NCI-H1436 (cell line): ENCODE results near the gene MARCHF10.
A peak's percentile ranks its signal among the peaks of the same experiment; 100 is the strongest.
"Not testable (repeated sequence)": the region's sequence is repeated elsewhere in the genome, so short reads cannot be mapped to it uniquely, and the experiment has no call there.

Source experiments
- DNase-seq: peaks from one replicate; lab custom pipeline; 2025; lab: John Stamatoyannopoulos, UW

The MARCHF10 gene

GRCh38 chr17:62807812-62808575 is at the start of gene MARCHF10:
Gene MARCHF10 (minus strand): TSS chr17:62808314. CDS start chr17:62801735, 6,579 bp downstream.
- peak; percentile 87 for DNase-seq

GRCh38 chr17:62857526-62857925 is 49.4 kb upstream of the MARCHF10 start:
- DNase-seq: no peak

- no peak for DNase-seq
These were observed 48.5 kb upstream of the MARCHF10 start for GRCh38 chr17:62856594-62856993.

- DNase-seq: no peak
These were observed 47.0 kb upstream of the MARCHF10 start for GRCh38 chr17:62855156-62855555.

- DNase-seq: no peak
These were observed 46.1 kb upstream of the MARCHF10 start for GRCh38 chr17:62854098-62854680.

- no peak for DNase-seq
These were observed 44.1 kb upstream of the MARCHF10 start for GRCh38 chr17:62852195-62852594.

- not testable (repeated sequence) for DNase-seq
These were observed 41.7 kb upstream of the MARCHF10 start for GRCh38 chr17:62849591-62850415.

- DNase-seq: no peak
These were observed 40.2 kb upstream of the MARCHF10 start for GRCh38 chr17:62848334-62848733.

- DNase-seq: no peak
These were observed 39.3 kb upstream of the MARCHF10 start for GRCh38 chr17:62847426-62847825.

- DNase-seq: no peak
These were observed 32.8 kb upstream of the MARCHF10 start for GRCh38 chr17:62840871-62841270.

- not testable (repeated sequence) for DNase-seq
These were observed 25.7 kb upstream of the MARCHF10 start for GRCh38 chr17:62833816-62834215.

- no peak for DNase-seq
These were observed 24.3 kb upstream of the MARCHF10 start for GRCh38 chr17:62832405-62832804.

GRCh38 chr17:62831066-62831465 is 23.0 kb upstream of the MARCHF10 start:
- DNase-seq: not testable (repeated sequence)

GRCh38 chr17:62827746-62828485 is 19.8 kb upstream of the MARCHF10 start:
- DNase-seq: no peak

- no peak for DNase-seq
These were observed 18.8 kb upstream of the MARCHF10 start for GRCh38 chr17:62826956-62827355.

- no peak for DNase-seq
These were observed 17.1 kb upstream of the MARCHF10 start for GRCh38 chr17:62825182-62825581.

GRCh38 chr17:62824290-62825131 is 16.4 kb upstream of the MARCHF10 start:
- no peak for DNase-seq

- DNase-seq: no peak
These were observed 15.2 kb upstream of the MARCHF10 start for GRCh38 chr17:62823111-62823893.

- no peak for DNase-seq
These were observed 14.2 kb upstream of the MARCHF10 start for GRCh38 chr17:62822080-62822904.
